Peyer's patch (tissue), 4 donors: ENCODE data around the gene TTL.
"Not testable (repeated sequence)": the region's sequence is repeated elsewhere in the genome, so short reads cannot be mapped to it uniquely, and the experiment has no call there.

Experiments used
- POLR2A ChIP-seq, 2 donors: fragments of 450-650 bp; IDR thresholded peaks; one replicate each; pipeline ENCODE4 v1.5.1; 2017; ENCODE audit warnings: antibody characterized with exemption in 2 of 2, mild to moderate bottlenecking in 2 of 2, moderate library complexity in 2 of 2
- TF ChIP-seq, protein P1 (sequence below), 6 experiments: fragments of 450-650 bp in 4 of 6; fragments of 200-600 bp in 2 of 6; sonication (generic) in 1 of 6; IDR thresholded peaks; one replicate each; pipeline ENCODE4 v1.5.1; 2017 to 2019; ENCODE audit warnings: antibody characterized with exemption in 6 of 6, mild to moderate bottlenecking in 3 of 6, moderate library complexity in 1 of 6

DNA sequence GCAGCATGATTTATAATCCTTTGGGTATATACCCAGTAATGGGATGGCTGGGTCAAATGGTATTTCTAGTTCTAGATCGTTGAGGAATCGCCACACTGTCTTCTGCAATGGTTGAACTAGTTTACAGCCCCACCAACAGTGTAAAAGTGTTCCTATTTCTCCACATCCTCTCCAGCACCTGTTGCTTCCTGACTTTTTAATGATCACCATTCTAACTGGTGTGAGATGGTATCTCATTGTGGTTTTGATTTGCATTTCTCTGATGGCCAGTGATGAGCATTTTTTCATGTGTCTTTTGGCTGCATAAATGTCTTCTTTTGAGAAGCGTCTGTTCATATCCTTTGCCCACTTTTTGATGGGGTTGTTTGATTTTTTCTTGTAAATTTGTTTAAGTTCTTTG, 42.3 kb downstream of the TTL start:
- TF ChIP-seq, protein P1, sequence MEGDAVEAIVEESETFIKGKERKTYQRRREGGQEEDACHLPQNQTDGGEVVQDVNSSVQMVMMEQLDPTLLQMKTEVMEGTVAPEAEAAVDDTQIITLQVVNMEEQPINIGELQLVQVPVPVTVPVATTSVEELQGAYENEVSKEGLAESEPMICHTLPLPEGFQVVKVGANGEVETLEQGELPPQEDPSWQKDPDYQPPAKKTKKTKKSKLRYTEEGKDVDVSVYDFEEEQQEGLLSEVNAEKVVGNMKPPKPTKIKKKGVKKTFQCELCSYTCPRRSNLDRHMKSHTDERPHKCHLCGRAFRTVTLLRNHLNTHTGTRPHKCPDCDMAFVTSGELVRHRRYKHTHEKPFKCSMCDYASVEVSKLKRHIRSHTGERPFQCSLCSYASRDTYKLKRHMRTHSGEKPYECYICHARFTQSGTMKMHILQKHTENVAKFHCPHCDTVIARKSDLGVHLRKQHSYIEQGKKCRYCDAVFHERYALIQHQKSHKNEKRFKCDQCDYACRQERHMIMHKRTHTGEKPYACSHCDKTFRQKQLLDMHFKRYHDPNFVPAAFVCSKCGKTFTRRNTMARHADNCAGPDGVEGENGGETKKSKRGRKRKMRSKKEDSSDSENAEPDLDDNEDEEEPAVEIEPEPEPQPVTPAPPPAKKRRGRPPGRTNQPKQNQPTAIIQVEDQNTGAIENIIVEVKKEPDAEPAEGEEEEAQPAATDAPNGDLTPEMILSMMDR (IDR thresholded peaks at IDR 0.05), result not testable (repeated sequence)
- not testable (repeated sequence) for TF ChIP-seq POLR2A (IDR thresholded peaks at IDR 0.05)
